ENCODE results near the gene HS6ST3.

- TF ChIP-seq POLR2AphosphoS5 (IDR thresholded peaks at IDR 0.05; ENCODE audit: borderline replicate concordance, low read depth, low read length) (no peak), EZH2 (IDR thresholded peaks at IDR 0.05) (no peak)
These were observed 721.1 kb downstream of the HS6ST3 start for GRCh38 chr13:96811049-96811448.
